NCI-H748 treated with DMSO at 0.1 percent for 48 hours (cell line): ENCODE data around the gene RPS6KA2.
"Not testable (repeated sequence)": the region's sequence is repeated elsewhere in the genome, so short reads cannot be mapped to it uniquely, and the experiment has no call there.

Experiments
- DNase-seq: peaks from one replicate; lab custom pipeline; 2025; lab: John Stamatoyannopoulos, UW

The RPS6KA2 gene

GRCh38 chr6:166393535-166393823 is 233.6 kb downstream of the RPS6KA2 start:
- DNase-seq: no peak

GRCh38 chr6:166392755-166393534 is 234.1 kb downstream of the RPS6KA2 start:
- not testable (repeated sequence) for DNase-seq

- DNase-seq: no peak
Observed at GRCh38 chr6:166389119-166389518, 237.9 kb downstream of the RPS6KA2 start.

GRCh38 chr6:166388290-166389004 is 238.6 kb downstream of the RPS6KA2 start:
- no peak for DNase-seq

GRCh38 chr6:166387642-166388289 is 239.3 kb downstream of the RPS6KA2 start:
- peak; percentile 13 for DNase-seq

GRCh38 chr6:166387098-166387497 is 240.0 kb downstream of the RPS6KA2 start:
- not testable (repeated sequence) for DNase-seq

GRCh38 chr6:166386111-166386510 is 240.9 kb downstream of the RPS6KA2 start:
- no peak for DNase-seq

- not testable (repeated sequence) for DNase-seq
Observed at GRCh38 chr6:166383802-166384363, 243.2 kb downstream of the RPS6KA2 start.

- DNase-seq: peak; percentile 89
Observed at GRCh38 chr6:166382933-166383801, 243.9 kb downstream of the RPS6KA2 start, which contains the start of gene MPC1. MPC1 (minus strand) TSS chr6:166382940; CDS start chr6:166382876, 64 bp downstream.

- DNase-seq: no peak
Observed at GRCh38 chr6:166382500-166382932, 244.5 kb downstream of the RPS6KA2 start.

GRCh38 chr6:166381733-166382499 is 245.1 kb downstream of the RPS6KA2 start:
- DNase-seq: peak; percentile 61

GRCh38 chr6:166381381-166381732 is 245.7 kb downstream of the RPS6KA2 start:
- DNase-seq: peak; percentile 38

- no peak for DNase-seq
Observed at GRCh38 chr6:166379800-166380199, 247.3 kb downstream of the RPS6KA2 start.

GRCh38 chr6:166379103-166379586 is 247.9 kb downstream of the RPS6KA2 start:
- DNase-seq: no peak

- no peak for DNase-seq
Observed at GRCh38 chr6:166377721-166378120, 249.3 kb downstream of the RPS6KA2 start.

GRCh38 chr6:166375013-166375412 is 252.0 kb downstream of the RPS6KA2 start:
- no peak for DNase-seq

- DNase-seq: no peak
Observed at GRCh38 chr6:166370489-166370888, 256.6 kb downstream of the RPS6KA2 start.

- DNase-seq: no peak
Observed at GRCh38 chr6:166369782-166370181, 257.3 kb downstream of the RPS6KA2 start.

GRCh38 chr6:166366921-166367320 is 260.1 kb downstream of the RPS6KA2 start:
- DNase-seq: no peak

GRCh38 chr6:166365806-166366205 is 261.2 kb downstream of the RPS6KA2 start:
- DNase-seq: no peak

- no peak for DNase-seq
Observed at GRCh38 chr6:166365221-166365620, 261.8 kb downstream of the RPS6KA2 start.
